Measurements from ENCODE around the gene CHST11.

DNA sequence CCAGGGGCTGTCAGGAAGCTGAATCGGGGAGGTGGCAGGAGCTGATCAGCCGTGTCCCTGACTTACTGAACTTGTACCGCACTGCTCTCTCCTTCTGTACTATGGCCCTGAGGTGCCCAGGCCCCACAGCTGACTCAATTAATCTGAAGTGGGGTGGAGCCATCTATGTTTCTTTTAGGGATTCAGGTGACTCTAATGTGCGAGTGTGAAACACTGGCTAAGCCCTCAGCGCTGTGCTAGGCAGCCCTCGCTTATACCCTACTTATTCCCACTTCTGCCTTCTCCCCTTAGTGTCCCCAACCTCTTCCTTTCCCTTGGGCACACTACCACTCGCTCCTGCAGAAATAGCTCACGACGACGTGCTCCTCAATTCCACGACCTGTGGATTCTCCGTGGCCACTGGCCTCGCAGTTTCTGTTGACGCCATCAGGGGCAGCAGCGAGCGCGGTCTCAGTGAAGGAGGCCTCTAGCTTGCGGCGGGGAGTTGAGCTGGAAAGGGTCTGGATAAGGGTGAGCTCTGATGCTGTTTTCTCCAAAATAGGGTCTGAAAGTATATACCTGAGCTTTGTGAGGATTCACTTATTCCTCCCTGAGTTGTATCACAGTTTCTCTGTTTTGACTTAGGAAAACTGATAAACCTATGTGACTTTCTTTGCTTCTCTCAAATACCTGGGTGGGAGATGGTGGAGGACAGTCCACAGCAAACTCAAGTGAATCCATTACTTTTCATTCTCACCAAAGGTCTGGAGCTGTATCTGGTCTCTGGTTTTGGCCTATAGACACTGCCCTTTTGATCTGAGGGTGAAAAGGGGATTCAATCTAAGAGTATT is 333.8 kb downstream of the CHST11 start:
- TF ChIP-seq, protein P1, sequence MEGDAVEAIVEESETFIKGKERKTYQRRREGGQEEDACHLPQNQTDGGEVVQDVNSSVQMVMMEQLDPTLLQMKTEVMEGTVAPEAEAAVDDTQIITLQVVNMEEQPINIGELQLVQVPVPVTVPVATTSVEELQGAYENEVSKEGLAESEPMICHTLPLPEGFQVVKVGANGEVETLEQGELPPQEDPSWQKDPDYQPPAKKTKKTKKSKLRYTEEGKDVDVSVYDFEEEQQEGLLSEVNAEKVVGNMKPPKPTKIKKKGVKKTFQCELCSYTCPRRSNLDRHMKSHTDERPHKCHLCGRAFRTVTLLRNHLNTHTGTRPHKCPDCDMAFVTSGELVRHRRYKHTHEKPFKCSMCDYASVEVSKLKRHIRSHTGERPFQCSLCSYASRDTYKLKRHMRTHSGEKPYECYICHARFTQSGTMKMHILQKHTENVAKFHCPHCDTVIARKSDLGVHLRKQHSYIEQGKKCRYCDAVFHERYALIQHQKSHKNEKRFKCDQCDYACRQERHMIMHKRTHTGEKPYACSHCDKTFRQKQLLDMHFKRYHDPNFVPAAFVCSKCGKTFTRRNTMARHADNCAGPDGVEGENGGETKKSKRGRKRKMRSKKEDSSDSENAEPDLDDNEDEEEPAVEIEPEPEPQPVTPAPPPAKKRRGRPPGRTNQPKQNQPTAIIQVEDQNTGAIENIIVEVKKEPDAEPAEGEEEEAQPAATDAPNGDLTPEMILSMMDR (conservative IDR thresholded peaks at IDR 0.05; ENCODE audit: low read depth, low read length), result peak; percentile 81
- TF ChIP-seq EZH2 (IDR thresholded peaks at IDR 0.05; ENCODE audit: borderline replicate concordance, low read depth, low read length, poor library complexity, severe bottlenecking), result no peak

Data from A673 (cell line).